HG03039 (cell line): ENCODE measurements around the gene EFHC1.
A peak's percentile ranks its signal among the peaks of the same experiment; 100 is the strongest.

Source experiments
- ATAC-seq: cut with Tn5 transposase; IDR thresholded peaks from one replicate; pipeline ENCODE4 v1.9.1; 2021; ENCODE audit warnings: mild to moderate bottlenecking, moderate library complexity; ENCODE audit not compliant: unreplicated experiment

Gene EFHC1

GRCh38 chr6:52537001-52537753 lies 117.0 kb downstream of the EFHC1 start:
- peak; percentile 57 for ATAC-seq

DNA sequence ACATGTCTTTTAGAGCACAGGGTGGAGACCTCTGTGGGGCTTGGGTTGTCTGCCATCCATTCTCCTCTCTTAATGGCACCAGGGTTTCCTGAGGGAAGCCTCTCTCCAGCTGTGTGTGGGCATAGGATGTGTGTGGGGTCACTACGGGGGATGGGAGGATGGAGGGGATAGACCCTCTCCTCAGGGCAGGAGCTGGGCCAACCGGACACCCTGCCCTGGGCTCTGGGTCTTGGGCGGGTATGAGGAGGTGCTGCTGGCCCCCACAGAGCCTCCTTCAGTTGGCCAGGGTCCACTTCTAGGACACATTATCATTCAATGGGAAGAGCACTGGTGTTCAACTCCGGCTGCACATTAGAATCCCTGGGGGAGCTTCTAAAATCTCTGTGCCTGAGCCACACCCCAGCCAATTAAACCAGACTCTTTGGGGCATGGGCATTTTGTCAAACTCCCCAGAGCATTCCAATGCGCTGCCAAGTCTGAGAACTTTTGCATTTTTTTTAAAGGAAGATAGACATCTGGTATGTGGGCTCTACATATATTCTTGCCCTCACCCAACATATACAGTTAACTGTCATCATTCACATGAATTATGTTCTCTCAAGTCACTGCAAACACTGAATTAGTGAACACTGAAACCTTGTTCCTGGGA lies 118.2 kb downstream of the EFHC1 start:
- ATAC-seq, result no peak

GRCh38 chr6:52538901-52539354 lies 118.8 kb downstream of the EFHC1 start:
- no peak for ATAC-seq

- no peak for ATAC-seq
Observed at GRCh38 chr6:52539607-52540006, 119.5 kb downstream of the EFHC1 start.

DNA sequence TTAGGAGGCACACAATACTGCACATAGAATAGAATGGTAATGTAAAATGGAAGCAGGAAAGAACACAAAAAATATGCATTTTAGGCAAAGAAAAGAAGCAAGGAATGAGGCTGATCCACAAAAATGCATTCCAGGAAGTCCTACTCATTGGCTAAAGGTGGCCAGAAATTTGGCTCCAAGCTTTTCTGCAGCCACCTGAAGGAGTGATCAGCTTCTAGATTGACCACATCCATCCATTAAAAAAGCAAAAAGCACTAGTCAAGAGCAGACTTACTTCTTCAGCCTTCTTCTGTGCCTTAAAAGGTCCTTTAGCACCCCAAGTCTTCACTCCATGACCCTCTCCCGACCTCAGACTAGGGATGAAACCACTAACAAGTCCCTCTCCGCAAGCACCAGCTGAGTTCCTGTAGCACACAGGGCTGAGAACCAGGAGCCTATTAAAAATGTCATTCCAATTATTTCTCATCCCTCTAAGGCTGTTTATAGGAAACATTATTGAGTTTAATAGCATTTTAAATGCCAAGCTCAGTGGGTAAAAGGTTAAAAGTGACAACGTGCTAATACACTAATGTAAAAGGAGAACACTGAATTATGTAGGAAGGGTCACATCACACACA lies 120.3 kb downstream of the EFHC1 start:
- no peak for ATAC-seq

- no peak for ATAC-seq
Observed at GRCh38 chr6:52541135-52541534, 121.0 kb downstream of the EFHC1 start.

- ATAC-seq, result no peak
Observed at GRCh38 chr6:52543262-52543661, 123.1 kb downstream of the EFHC1 start.

GRCh38 chr6:52543729-52544601 lies 123.8 kb downstream of the EFHC1 start:
- ATAC-seq, result no peak

DNA sequence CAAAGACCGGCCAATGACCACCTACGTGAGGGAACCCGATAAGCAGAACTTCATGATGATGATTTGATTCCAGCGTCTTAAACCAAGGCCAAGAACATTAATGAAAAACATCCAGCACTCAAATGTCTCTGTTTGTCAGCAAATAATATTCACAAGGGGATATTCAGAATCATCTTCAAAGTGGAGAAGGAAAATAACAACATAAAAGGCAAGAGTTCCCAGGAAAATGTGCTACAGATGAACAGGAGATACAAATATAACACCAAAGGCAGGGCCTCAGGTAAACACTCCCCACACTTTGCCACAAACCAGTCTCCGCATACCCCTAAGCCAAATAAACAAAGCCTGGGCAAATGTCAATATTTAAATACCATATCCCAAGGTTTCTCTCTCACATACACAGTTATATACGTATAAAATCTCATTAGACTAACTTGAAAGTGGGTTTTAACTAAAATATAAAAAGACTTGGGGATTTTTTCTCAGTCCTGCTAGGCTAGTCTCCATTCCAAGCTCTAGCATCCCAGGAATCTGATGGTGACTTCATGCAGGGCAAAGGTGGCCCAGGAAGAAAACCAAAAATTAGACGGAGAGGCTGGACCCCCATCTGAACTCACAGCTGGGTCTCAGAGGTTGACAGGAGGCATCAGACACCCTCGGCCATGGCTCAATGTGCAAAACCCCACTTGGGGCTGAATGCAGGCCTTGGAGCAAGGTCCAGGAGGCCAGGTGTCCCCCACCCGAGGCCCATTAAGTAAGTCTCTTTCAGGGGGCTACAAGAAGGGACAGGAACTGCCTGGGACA lies 124.7 kb downstream of the EFHC1 start:
- ATAC-seq, result no peak

GRCh38 chr6:52545406-52546119 lies 125.4 kb downstream of the EFHC1 start:
- ATAC-seq, result peak; percentile 17

DNA sequence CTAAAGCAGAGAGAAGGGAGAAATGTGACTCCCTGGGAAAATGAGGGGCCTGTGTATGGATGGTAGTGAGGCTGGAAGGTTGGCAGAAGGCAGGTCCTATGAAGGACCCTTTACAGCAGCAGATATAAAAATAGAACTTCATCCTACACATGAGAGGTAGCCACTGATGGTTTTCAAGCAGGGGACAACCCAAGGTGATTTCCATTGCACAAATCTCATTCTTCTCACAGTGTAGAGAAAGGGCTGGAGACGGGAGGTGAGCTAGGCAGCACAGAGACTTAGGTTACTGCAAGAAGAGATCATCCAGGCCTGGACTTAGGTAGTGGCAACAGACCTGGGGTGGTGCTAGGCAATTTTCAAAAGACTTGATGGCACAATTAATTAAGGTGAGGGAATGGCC lies 126.0 kb downstream of the EFHC1 start:
- ATAC-seq, result peak; percentile 50

GRCh38 chr6:52546678-52547077 lies 126.5 kb downstream of the EFHC1 start:
- ATAC-seq, result peak; percentile 74

DNA sequence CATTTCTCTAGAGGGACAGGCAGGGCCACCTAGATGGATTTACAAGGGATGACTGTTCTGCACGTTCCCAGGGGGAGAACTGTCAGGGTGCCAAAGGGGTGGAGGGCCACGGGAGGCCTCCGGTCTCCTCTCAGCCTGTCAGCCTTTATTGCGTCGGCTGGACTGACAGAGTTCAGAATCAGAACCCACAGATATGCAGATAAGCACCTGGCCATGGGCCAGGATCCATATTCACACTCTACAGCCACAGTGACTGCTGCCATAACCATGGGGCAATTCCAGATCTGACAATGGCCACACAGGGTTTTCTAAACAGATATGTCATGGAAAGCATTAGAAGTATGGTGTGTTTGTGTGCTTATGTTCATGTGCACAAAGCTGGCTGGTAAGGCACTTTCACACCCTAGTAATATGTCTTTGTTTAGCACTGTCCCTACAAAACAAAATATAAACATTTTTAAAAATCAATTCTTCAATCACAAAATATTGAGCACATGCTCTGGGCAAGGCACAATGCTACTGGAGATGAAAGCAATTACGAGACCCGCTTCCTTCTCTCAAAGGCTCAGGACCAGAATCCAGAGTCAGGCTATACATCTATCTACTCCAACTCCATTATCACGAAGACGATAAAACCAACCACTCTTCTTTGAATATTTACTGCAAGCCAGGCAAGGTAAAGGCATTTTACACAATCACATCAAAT lies 127.7 kb downstream of the EFHC1 start:
- ATAC-seq, result no peak

DNA sequence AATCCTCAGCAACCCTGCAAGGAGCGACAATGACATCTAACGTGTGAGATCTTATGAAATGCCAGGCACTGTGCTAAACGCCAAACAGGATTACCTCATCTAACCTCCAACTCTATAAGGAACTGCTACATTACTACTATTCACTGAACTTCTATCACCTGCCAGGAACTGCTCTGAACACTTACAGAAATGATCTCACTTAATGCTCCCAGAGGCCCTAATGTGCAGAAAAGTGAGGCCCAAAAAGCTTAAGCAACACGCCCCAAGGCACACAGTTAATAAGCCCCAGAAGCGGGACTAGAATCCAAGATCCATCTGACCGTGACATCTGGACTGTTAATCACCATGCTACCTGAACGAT lies 128.2 kb downstream of the EFHC1 start:
- no peak for ATAC-seq

DNA sequence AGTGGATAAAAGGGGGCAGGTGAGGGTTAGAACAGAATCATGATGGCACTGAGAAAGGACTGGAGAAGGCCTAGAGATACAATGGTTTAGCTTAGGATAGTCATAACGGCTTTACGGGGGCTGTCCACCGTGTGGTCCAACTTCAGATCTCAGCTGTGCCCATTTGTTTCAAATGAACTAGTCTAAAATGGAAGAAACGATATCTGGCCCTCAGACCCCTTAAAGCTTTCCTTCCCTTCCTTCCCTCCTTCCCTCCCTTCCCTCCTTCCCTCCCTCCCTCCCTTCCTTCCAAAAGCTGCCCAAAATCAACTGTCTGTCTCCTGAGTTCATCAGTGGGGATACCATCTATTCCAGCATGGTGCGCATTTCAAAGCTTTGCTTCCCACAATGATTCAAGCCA lies 128.9 kb downstream of the EFHC1 start:
- ATAC-seq, result no peak

DNA sequence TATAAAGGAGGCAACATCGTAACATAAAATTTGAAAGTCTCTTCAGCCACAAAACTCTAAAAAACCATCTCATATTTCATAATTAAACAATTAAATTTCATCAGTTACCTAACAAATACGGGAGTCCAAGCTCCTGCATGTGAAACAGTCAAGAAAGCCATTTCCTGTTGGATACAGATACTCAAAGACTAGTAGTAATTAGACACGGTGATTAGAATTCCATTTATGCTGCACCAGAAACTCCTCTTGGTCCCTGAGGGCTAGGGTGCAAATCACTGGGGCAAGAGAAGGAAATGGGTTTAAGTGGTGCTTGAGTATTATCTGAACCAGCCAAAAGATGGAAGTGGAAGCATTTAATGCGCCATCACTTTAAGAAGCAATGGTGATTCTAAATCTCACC lies 129.3 kb downstream of the EFHC1 start:
- no peak for ATAC-seq

- no peak for ATAC-seq
Observed at GRCh38 chr6:52550014-52550575, 130.0 kb downstream of the EFHC1 start.

DNA sequence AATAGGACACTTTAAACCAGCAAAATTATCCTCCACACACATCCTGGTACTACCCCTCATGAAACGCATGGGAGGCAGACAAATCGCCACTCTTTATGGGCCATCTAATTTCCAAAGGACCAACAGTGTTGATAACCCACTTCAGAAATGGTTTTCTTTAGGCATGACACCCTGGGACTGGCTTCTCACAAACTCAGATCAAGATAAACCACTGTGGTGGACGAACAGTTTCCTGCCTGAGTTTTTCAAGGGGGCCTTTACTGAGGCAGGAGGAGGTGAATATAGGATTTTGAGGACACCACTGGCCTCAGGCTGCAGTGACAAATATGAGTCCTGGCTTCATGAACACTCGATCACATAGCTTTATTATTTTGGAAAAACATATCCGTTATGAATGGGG lies 130.7 kb downstream of the EFHC1 start:
- no peak for ATAC-seq
